GM12878 (cell line): ENCODE data around the gene NXPE4. TPM values are rescaled to one million over a fixed set of nuclear protein-coding genes. Genes with fewer than 3 reads are reported as not detected.

ENCODE experiments used
- ATAC-seq: fragments of 200-7000 bp; cut with Tn5 transposase; 3 replicates; pipeline ENCODE4 v1.9.1; 2020; ENCODE audit warnings: mild to moderate bottlenecking, moderate library complexity
- BruUV-seq: library from RNA; stranded (reverse); fragments of 400-500 nt; replicated peaks from 2 replicates; lab custom pipeline; 2021; lab: Mats Ljungman, UMichigan
- CTCF ChIA-PET: fragments of 300-600 bp; sonication (Branson Sonifier 250); formaldehyde crosslinking; extraction: SDS; loops from one replicate; lab custom pipeline; 2021; ENCODE audit warnings: inconsistent platforms; lab: Yijun Ruan, JAX
- POLR2A ChIA-PET: fragments of 350-600 bp; formaldehyde crosslinking; extraction: SDS; loops from one replicate; lab custom pipeline; 2021; ENCODE audit warnings: inconsistent platforms; lab: Charles Lee
- RAD21 ChIA-PET: fragments of 300-600 bp; sonication (Branson Sonifier 250); formaldehyde crosslinking; loops from one replicate; lab custom pipeline; 2023; ENCODE audit warnings: antibody characterized with exemption; ENCODE audit not compliant: unreplicated experiment; lab: Charles Lee
- SMC1A ChIA-PET: fragments of 300-600 bp; sonication (Branson Sonifier 250); formaldehyde crosslinking; loops from one replicate; lab custom pipeline; 2023; ENCODE audit not compliant: unreplicated experiment, uncharacterized antibody; lab: Charles Lee
- DNase-seq: peaks from one replicate; pipeline ENCODE4 v3.0.0-alpha.2; 2011; ENCODE audit warnings: low read depth, low spot score
- FAIRE-seq: peaks from 3 replicates; lab custom pipeline; 2011; peaks lifted over from hg19 to GRCh38; lab: Jason Lieb, UNC
- H2AFZ ChIP-seq: 2 replicates; pipeline ENCODE4 v1.6.0; 2011; ENCODE audit warnings: low read depth, low read length, control low read depth; ENCODE audit not compliant: control insufficient read depth
- H3K27ac ChIP-seq: 2 replicates; pipeline ENCODE4 v1.5.1; 2011; ENCODE audit warnings: control low read depth; ENCODE audit not compliant: control insufficient read depth, insufficient read depth
- H3K27me3 ChIP-seq, 2 experiments: replicated peaks in 1 of 2; 2 replicates each; pipeline versions ENCODE4 v1.6.0 to v1.6.1; 2011; ENCODE audit warnings: low read length in 1 of 2; ENCODE audit not compliant: control insufficient read depth in 2 of 2, insufficient read depth in 2 of 2
- H3K36me3 ChIP-seq, 2 experiments: 2 replicates each; pipeline ENCODE4 v1.5.1; 2011; ENCODE audit warnings: low read length in 1 of 2; ENCODE audit not compliant: control insufficient read depth in 2 of 2, insufficient read depth in 2 of 2
- H3K4me1 ChIP-seq: 2 replicates; pipeline ENCODE4 v1.6.1; 2011; ENCODE audit warnings: mild to moderate bottlenecking, low read length, moderate library complexity, mixed read lengths; ENCODE audit not compliant: control insufficient read depth, insufficient read depth
- H3K4me2 ChIP-seq: 2 replicates; pipeline ENCODE4 v1.6.0; 2011; ENCODE audit warnings: control low read depth; ENCODE audit not compliant: control insufficient read depth, insufficient read depth
- H3K4me3 ChIP-seq: fragments of 200-600 bp; sonication (generic); 2 replicates; pipeline ENCODE4 v1.5.1; 2016
- H3K79me2 ChIP-seq: 2 replicates; pipeline ENCODE4 v1.6.0; 2011; ENCODE audit warnings: low read length; ENCODE audit not compliant: control insufficient read depth, insufficient read depth
- H3K9ac ChIP-seq: 2 replicates; pipeline ENCODE4 v1.8.0; 2011; ENCODE audit warnings: low read length, control low read depth, mixed read lengths; ENCODE audit not compliant: control insufficient read depth, insufficient read depth
- H3K9me3 ChIP-seq: replicated peaks from 3 replicates; pipeline ENCODE4 v1.5.1; 2011; ENCODE audit warnings: mild to moderate bottlenecking, low read length; ENCODE audit not compliant: control insufficient read depth, insufficient read depth
- H4K20me1 ChIP-seq: 2 replicates; pipeline ENCODE4 v1.6.0; 2011; ENCODE audit not compliant: control insufficient read depth, insufficient read depth
- BCL3 ChIP-seq: IDR thresholded peaks from 2 replicates; pipeline ENCODE4 v1.6.1; 2011; ENCODE audit warnings: borderline replicate concordance, low read depth, mild to moderate bottlenecking, moderate library complexity, low read length; ENCODE audit not compliant: insufficient read depth, poor library complexity, severe bottlenecking
- BRCA1 ChIP-seq: IDR thresholded peaks from 2 replicates; pipeline ENCODE4 v1.6.1; 2011; ENCODE audit warnings: low read depth, low read length, improper control_type of control experiment
- HDGF ChIP-seq: fragments of 450-650 bp; IDR thresholded peaks from 2 replicates; pipeline ENCODE4 v1.6.1; 2016; ENCODE audit warnings: antibody characterized with exemption
- MEF2A ChIP-seq: IDR thresholded peaks from 2 replicates; pipeline ENCODE4 v1.6.1; 2011; ENCODE audit warnings: low read depth, mild to moderate bottlenecking, low read length, moderate library complexity; ENCODE audit not compliant: insufficient read depth
- NFYB ChIP-seq: IDR thresholded peaks from 2 replicates; pipeline ENCODE4 v1.6.1; 2011; ENCODE audit warnings: low read depth, mild to moderate bottlenecking, low read length, improper control_type of control experiment, moderate library complexity; ENCODE audit not compliant: insufficient read depth
- PRDM15 ChIP-seq: fragments of 450-650 bp; formaldehyde crosslinking; IDR thresholded peaks from 2 replicates; pipeline ENCODE4 v1.4.0; 2020; ENCODE audit warnings: mild to moderate bottlenecking, moderate library complexity
- REST ChIP-seq: IDR thresholded peaks from 2 replicates; pipeline ENCODE4 v1.6.1; 2012; ENCODE audit warnings: mild to moderate bottlenecking, low read depth, low read length
- YY1 ChIP-seq: IDR thresholded peaks from 2 replicates; pipeline ENCODE4 v1.6.1; 2011; ENCODE audit warnings: low read depth, mild to moderate bottlenecking, low read length
- WGBS: methylation state at CpG from one replicate; pipeline ENCODE4 v1.1.6; 2016; ENCODE audit warnings: low lambda C conversion rate; ENCODE audit not compliant: insufficient replicate concordance, insufficient coverage; ENCODE audit errors: missing lambda C conversion rate; 5-methylcytosine and 5-hydroxymethylcytosine counted together
- in situ Hi-C: fragments of 300-500 bp; cut with MboI; formaldehyde crosslinking; loops from 9 replicates; pipeline ENCODE4 v1.14.3; 2018; ENCODE audit warnings: mixed read lengths
- intact Hi-C: fragments of 100-400 bp; cut with micrococcal nuclease; formaldehyde crosslinking; loops from one replicate; pipeline ENCODE4 v1.14.2; 2022; ENCODE audit not compliant: unreplicated experiment
- polyA plus RNA-seq, 11 experiments: library from polyadenylated mRNA; depleted of rRNA in 4 of 11; unstranded in 6 of 11; stranded (reverse) in 5 of 11; fragments of >200 nt; fragmentation: Nextera tagmentation in 4 of 11; fragmentation: Illumina TruSeq in 1 of 11; extraction: Ambion mirVana in 4 of 11; extraction: Trizol in 1 of 11; gene quantifications; 1 replicate in 1 of 11; 2 replicates in 10 of 11; pipeline versions ENCODE4 v1.2.1 to v1.2.3, GENCODE V29; 2011 to 2016; ENCODE audit warnings: inconsistent platforms in 2 of 11, missing spikeins in 2 of 11, low read depth in 1 of 11
- total RNA-seq, 4 experiments: library from RNA; depleted of rRNA in 3 of 4; stranded (reverse); fragments of >200 nt in 3 of 4; fragmentation: Illumina TruSeq in 1 of 4; extraction: Trizol in 1 of 4; gene quantifications; 2 replicates each; pipeline versions ENCODE4 v1.2.1 to v1.2.3, GENCODE V29; 2013 to 2021

The NXPE4 gene
- total and polyA plus RNA-seq, 10 of the 15 experiments (the other 5 are each of a cell fraction or from before 2014, with no cell fraction given) = not detected

GRCh38 chr11:114618139-114618538, 22.6 kb upstream of the NXPE4 start (continued):
- no peak for TF ChIP-seq REST
- no peak for TF ChIP-seq BCL3
- TF ChIP-seq YY1 = 0 out of 2 replicates have a peak, but pooled peaks have one; percentile 2

DNA sequence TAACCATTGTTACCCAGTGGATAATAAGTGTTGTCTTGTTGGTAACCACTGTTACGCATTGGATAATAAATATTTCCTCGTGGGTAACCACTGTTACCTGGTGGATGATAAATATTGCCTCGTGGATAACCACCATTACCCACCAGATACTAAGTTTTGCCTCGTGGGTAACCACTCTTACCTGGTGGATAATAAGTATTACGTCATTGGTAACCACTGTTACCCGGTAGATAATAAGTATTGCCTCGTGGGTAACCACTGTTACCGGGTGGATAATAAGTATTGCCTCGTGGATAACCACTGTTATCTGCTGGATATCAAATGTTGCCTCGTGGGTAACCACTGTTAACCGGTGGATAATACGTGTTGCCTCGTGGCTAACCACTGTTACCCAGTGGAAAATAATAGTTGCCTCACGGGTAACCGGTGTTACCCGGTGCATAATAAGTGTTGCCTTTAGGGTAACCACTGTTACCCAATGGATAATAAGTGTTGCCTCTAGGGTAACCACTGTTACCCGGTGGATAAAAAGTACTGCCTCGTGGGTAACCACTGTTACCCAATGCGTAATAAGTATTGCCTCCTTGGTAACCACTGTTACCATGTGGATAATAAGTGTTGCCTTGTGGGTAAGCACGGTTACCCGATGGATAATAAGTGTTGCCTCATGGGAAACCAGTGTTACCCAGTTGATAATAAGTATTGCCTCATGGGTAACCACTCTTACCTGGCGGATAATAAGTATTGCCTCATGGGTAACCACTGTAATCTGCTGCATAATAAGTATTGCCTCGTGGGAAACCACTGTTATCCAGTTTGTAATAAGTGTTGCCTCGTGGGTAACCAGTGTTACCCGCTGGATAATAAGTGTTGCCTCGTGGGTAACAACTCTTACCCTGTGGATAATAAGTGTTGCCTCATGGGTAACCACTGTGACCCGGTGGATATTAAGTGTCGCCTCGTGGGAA, 21.9 kb upstream of the NXPE4 start:
- ATAC-seq (no peak), FAIRE-seq (no peak), DNase-seq (no peak)
- Histone ChIP-seq H3K4me2 (no peak overlapping the region), H3K9ac (no peak overlapping the region), H3K9me3 (no peaks in the 10 kb centered on the region; the same call in 1 of the 3 replicates), H2AFZ (no peak overlapping the region), H3K4me1 (no peaks in the 10 kb centered on the region), H3K79me2 (no peaks in the 10 kb centered on the region), H4K20me1 (peaks cover 7% of the 10 kb centered on the region), H3K4me3 (no peak overlapping the region), H3K27ac (no peak overlapping the region), H3K36me3 (no peaks in the 10 kb centered on the region), H3K27me3 (no peaks in the 10 kb centered on the region)
- ChIA-PET POLR2A (no interaction called here), RAD21 (no interaction called here), SMC1A (no interaction called here), CTCF (no interaction called here)
- intact Hi-C loops = no loop called here
- in situ Hi-C loops = no loop called here
- BruUV-seq = no TSS peak
- 16% methylated on average over 29 of the region's 29 CpGs for WGBS
- TF ChIP-seq NFYB = no peak
- peak; percentile 75 for TF ChIP-seq PRDM15
- TF ChIP-seq BRCA1 = no peak
- no peak for TF ChIP-seq MEF2A
- TF ChIP-seq HDGF = no peak
